HEK293 (cell line): ENCODE results near the gene METAP1D.

Experiments used
- CTCF ChIA-PET: fragments of 350-600 bp; formaldehyde crosslinking; extraction: SDS; loops from one replicate; lab custom pipeline; 2021; ENCODE audit warnings: antibody characterized with exemption; lab: Yijun Ruan, JAX
- POLR2A ChIA-PET: fragments of 300-600 bp; formaldehyde crosslinking; extraction: SDS; loops from one replicate; lab custom pipeline; 2020; ENCODE audit warnings: antibody characterized with exemption, inconsistent platforms; lab: Yijun Ruan, JAX
- H3K27ac ChIP-seq: fragments of 200-500 bp; sonication (Bioruptor generic); 2 replicates; pipeline ENCODE4 v1.5.1; 2014; ENCODE audit warnings: low read depth, low read length, control low read depth, inconsistent platforms; ENCODE audit errors: extremely low read depth
- H3K36me3 ChIP-seq, 2 experiments: fragments of 200-500 bp in 1 of 2; sonication (Bioruptor generic) in 1 of 2; 1 replicate in 1 of 2; 2 replicates in 1 of 2; pipeline ENCODE4 v1.5.1; 2014 to 2017; ENCODE audit warnings: inconsistent platforms in 2 of 2, low read length in 2 of 2; ENCODE audit not compliant: control insufficient read depth in 2 of 2, insufficient read depth in 1 of 2
- H3K4me1 ChIP-seq: fragments of 200-500 bp; sonication (Bioruptor generic); 2 replicates; pipeline ENCODE4 v1.5.1; 2014; ENCODE audit warnings: mild to moderate bottlenecking, low read length, inconsistent platforms; ENCODE audit not compliant: control insufficient read depth, insufficient read depth
- H3K4me3 ChIP-seq: 2 replicates; pipeline ENCODE4 v1.5.1; 2011; ENCODE audit warnings: low read depth, mild to moderate bottlenecking, control low read depth, low read length, moderate library complexity
- H3K9me3 ChIP-seq: fragments of 200-500 bp; sonication (Bioruptor generic); 2 replicates; pipeline ENCODE4 v1.5.1; 2014; ENCODE audit warnings: low read depth, low read length, inconsistent platforms; ENCODE audit not compliant: control insufficient read depth, insufficient read depth
- BCL11A ChIP-seq: fragments of 450-650 bp; formaldehyde crosslinking; IDR thresholded peaks from 2 replicates; pipeline ENCODE4 v1.5.1; 2016; ENCODE audit warnings: low read depth, missing biosample characterization, missing genetic modification characterization
- BCL11B ChIP-seq: fragments of 450-650 bp; formaldehyde crosslinking; IDR thresholded peaks from 2 replicates; pipeline ENCODE4 v1.5.1; 2016; ENCODE audit warnings: low read depth, missing biosample characterization, missing genetic modification characterization
- FEZF1 ChIP-seq: fragments of 450-650 bp; formaldehyde crosslinking; IDR thresholded peaks from 2 replicates; pipeline ENCODE4 v1.5.1; 2016; ENCODE audit warnings: missing biosample characterization, missing genetic modification characterization
- HOXA7 ChIP-seq: sonication (generic); formaldehyde crosslinking; IDR thresholded peaks from 2 replicates; pipeline ENCODE4 v1.8.1; 2022; ENCODE audit warnings: missing genetic modification reagents, borderline replicate concordance
- KLF1 ChIP-seq: fragments of 450-650 bp; formaldehyde crosslinking; IDR thresholded peaks from 2 replicates; pipeline ENCODE4 v1.5.1; 2016; ENCODE audit warnings: missing biosample characterization, missing genetic modification characterization
- OSR2 ChIP-seq: fragments of 450-650 bp; formaldehyde crosslinking; IDR thresholded peaks from 2 replicates; pipeline ENCODE4 v1.5.1; 2016; ENCODE audit warnings: missing biosample characterization, missing genetic modification characterization
- PRDM4 ChIP-seq: fragments of 450-650 bp; formaldehyde crosslinking; IDR thresholded peaks from 2 replicates; pipeline ENCODE4 v1.5.1; 2017; ENCODE audit warnings: missing biosample characterization, missing genetic modification characterization
- SALL2 ChIP-seq: fragments of 450-650 bp; formaldehyde crosslinking; IDR thresholded peaks from 2 replicates; pipeline ENCODE4 v1.5.0; 2017; ENCODE audit warnings: missing biosample characterization, mild to moderate bottlenecking, missing genetic modification characterization, borderline replicate concordance
- SCRT1 ChIP-seq: fragments of 450-650 bp; formaldehyde crosslinking; IDR thresholded peaks from 2 replicates; pipeline ENCODE4 v1.5.1; 2016; ENCODE audit warnings: missing biosample characterization, missing genetic modification characterization, borderline replicate concordance
- SP2 ChIP-seq: fragments of 450-650 bp; formaldehyde crosslinking; IDR thresholded peaks from 2 replicates; pipeline ENCODE4 v1.5.1; 2016; ENCODE audit warnings: missing biosample characterization, missing genetic modification characterization
- ZBTB1 ChIP-seq: fragments of 450-650 bp; formaldehyde crosslinking; IDR thresholded peaks from 2 replicates; pipeline ENCODE4 v1.5.1; 2016; ENCODE audit warnings: missing biosample characterization, missing genetic modification characterization
- ZBTB8A ChIP-seq: fragments of 450-650 bp; formaldehyde crosslinking; IDR thresholded peaks from 2 replicates; pipeline ENCODE4 v1.5.1; 2016; ENCODE audit warnings: missing biosample characterization, missing genetic modification characterization
- ZNF133 ChIP-seq: fragments of 450-650 bp; formaldehyde crosslinking; IDR thresholded peaks from 2 replicates; pipeline ENCODE4 v1.5.1; 2016; ENCODE audit warnings: missing biosample characterization, missing genetic modification characterization
- ZNF169 ChIP-seq: fragments of 450-650 bp; formaldehyde crosslinking; IDR thresholded peaks from 2 replicates; pipeline ENCODE4 v1.5.1; 2016; ENCODE audit warnings: missing biosample characterization, missing genetic modification characterization
- ZNF18 ChIP-seq: fragments of 450-650 bp; formaldehyde crosslinking; IDR thresholded peaks from 2 replicates; pipeline ENCODE4 v1.5.1; 2016; ENCODE audit warnings: missing biosample characterization, missing genetic modification characterization
- ZNF202 ChIP-seq: fragments of 450-650 bp; formaldehyde crosslinking; IDR thresholded peaks from 2 replicates; pipeline ENCODE4 v1.5.1; 2016; ENCODE audit warnings: missing biosample characterization, missing genetic modification characterization, borderline replicate concordance
- ZNF211 ChIP-seq: fragments of 450-650 bp; formaldehyde crosslinking; IDR thresholded peaks from 2 replicates; pipeline ENCODE4 v1.5.1; 2016; ENCODE audit warnings: low read depth, missing biosample characterization, missing genetic modification characterization
- ZNF274 ChIP-seq, 2 experiments: fragments of 200-500 bp in 1 of 2; fragments of 450-650 bp in 1 of 2; sonication (Bioruptor generic) in 1 of 2; formaldehyde crosslinking in 1 of 2; IDR thresholded peaks; 2 replicates each; pipeline versions ENCODE4 v1.5.1 to v1.6.1; 2014 to 2016; ENCODE audit warnings: borderline replicate concordance in 1 of 2, inconsistent platforms in 1 of 2, low read length in 1 of 2, missing biosample characterization in 1 of 2, missing genetic modification characterization in 1 of 2
- ZNF354C ChIP-seq: fragments of 450-650 bp; formaldehyde crosslinking; IDR thresholded peaks from 2 replicates; pipeline ENCODE4 v1.5.1; 2016; ENCODE audit warnings: missing biosample characterization, missing genetic modification characterization, low read depth, borderline replicate concordance
- ZNF521 ChIP-seq: fragments of 450-650 bp; formaldehyde crosslinking; IDR thresholded peaks from 2 replicates; pipeline ENCODE4 v1.5.1; 2017; ENCODE audit warnings: missing biosample characterization, mild to moderate bottlenecking, missing genetic modification characterization
- ZNF544 ChIP-seq: fragments of 450-650 bp; formaldehyde crosslinking; IDR thresholded peaks from 2 replicates; pipeline ENCODE4 v1.5.0; 2017; ENCODE audit warnings: missing biosample characterization, missing genetic modification characterization
- ZNF660 ChIP-seq: fragments of 450-650 bp; IDR thresholded peaks from 2 replicates; pipeline ENCODE4 v1.5.1; 2018; ENCODE audit warnings: missing biosample characterization, mild to moderate bottlenecking, missing genetic modification characterization
- ZNF701 ChIP-seq: fragments of 450-650 bp; formaldehyde crosslinking; IDR thresholded peaks from 2 replicates; pipeline ENCODE4 v1.5.1; 2016; ENCODE audit warnings: missing biosample characterization, missing genetic modification characterization
- ZNF843 ChIP-seq: fragments of 450-650 bp; formaldehyde crosslinking; IDR thresholded peaks from 2 replicates; pipeline ENCODE4 v1.5.1; 2016; ENCODE audit warnings: missing biosample characterization, missing genetic modification characterization
- TF ChIP-seq, protein P1 (sequence below): fragments of 450-650 bp; formaldehyde crosslinking; IDR thresholded peaks from 2 replicates; pipeline ENCODE4 v1.5.1; 2017; ENCODE audit warnings: missing biosample characterization, missing genetic modification characterization
- TF ChIP-seq, protein P2 (sequence below): fragments of 450-650 bp; formaldehyde crosslinking; IDR thresholded peaks from 2 replicates; pipeline ENCODE4 v1.5.1; 2016; ENCODE audit warnings: missing biosample characterization, missing genetic modification characterization
- TF ChIP-seq, protein P3 (sequence below): fragments of 450-650 bp; formaldehyde crosslinking; IDR thresholded peaks from 2 replicates; pipeline ENCODE4 v1.5.1; 2017; ENCODE audit warnings: missing biosample characterization, missing genetic modification characterization

METAP1D gene

GRCh38 chr2:171964308-171964707 lies 35.4 kb upstream of the METAP1D start:
- POLR2A ChIA-PET: no interaction called here
- TF ChIP-seq PRDM4 (peak; percentile 63; the same call in 1 of the 2 replicates), ZNF18 (tag by site-specific recombination) (0 out of 2 replicates have a peak, but pooled peaks have one; percentile 48), SP2 (no peak), FEZF1 (peak; percentile 56; the same call in 1 of the 2 replicates), ZNF521 (tag by site-specific recombination) (no peak), SALL2 (no peak), OSR2 (peak; percentile 79), ZNF843 (tag by site-specific recombination) (peak; percentile 43; the same call in 1 of the 2 replicates), SCRT1 (tag by site-specific recombination) (peak; percentile 47; the same call in 1 of the 2 replicates), BCL11B (tag by site-specific recombination) (0 out of 2 replicates have a peak, but pooled peaks have one; percentile 32)
- TF ChIP-seq, protein P1, sequence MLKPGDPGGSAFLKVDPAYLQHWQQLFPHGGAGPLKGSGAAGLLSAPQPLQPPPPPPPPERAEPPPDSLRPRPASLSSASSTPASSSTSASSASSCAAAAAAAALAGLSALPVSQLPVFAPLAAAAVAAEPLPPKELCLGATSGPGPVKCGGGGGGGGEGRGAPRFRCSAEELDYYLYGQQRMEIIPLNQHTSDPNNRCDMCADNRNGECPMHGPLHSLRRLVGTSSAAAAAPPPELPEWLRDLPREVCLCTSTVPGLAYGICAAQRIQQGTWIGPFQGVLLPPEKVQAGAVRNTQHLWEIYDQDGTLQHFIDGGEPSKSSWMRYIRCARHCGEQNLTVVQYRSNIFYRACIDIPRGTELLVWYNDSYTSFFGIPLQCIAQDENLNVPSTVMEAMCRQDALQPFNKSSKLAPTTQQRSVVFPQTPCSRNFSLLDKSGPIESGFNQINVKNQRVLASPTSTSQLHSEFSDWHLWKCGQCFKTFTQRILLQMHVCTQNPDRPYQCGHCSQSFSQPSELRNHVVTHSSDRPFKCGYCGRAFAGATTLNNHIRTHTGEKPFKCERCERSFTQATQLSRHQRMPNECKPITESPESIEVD (tag by site-specific recombination): peak; percentile 92
- TF ChIP-seq, protein P2, sequence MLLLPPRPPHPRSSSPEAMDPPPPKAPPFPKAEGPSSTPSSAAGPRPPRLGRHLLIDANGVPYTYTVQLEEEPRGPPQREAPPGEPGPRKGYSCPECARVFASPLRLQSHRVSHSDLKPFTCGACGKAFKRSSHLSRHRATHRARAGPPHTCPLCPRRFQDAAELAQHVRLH (tag by site-specific recombination): peak; percentile 55; the same call in 1 of the 2 replicates
- Histone ChIP-seq H3K9me3 (no peaks in the 10 kb centered on the region), H3K27ac (no peak overlapping the region), H3K4me1 (peaks cover 10% of the 10 kb centered on the region), H3K36me3 (peaks cover 0 to 30% of the 10 kb centered on the region in 2 experiments), H3K4me3 (no peak overlapping the region)
- CTCF ChIA-PET: no interaction called here

- no peak overlapping the region for H3K4me3 ChIP-seq
- no peak overlapping the region for H3K27ac ChIP-seq
- peaks cover 0 to 39% of the 10 kb centered on the region in 2 experiments for H3K36me3 ChIP-seq
- no peaks in the 10 kb centered on the region for H3K9me3 ChIP-seq
- ChIA-PET POLR2A (no interaction called here), CTCF (no interaction called here)
- peaks cover 10% of the 10 kb centered on the region for H3K4me1 ChIP-seq
- no peak for TF ChIP-seq BCL11A (tag by site-specific recombination)
- TF ChIP-seq ZNF274 (IDR thresholded peaks at IDR 0.05; ENCODE audit: low read length): no peak
- TF ChIP-seq ZNF274 (tag by site-specific recombination; IDR thresholded peaks at IDR 0.05; ENCODE audit: borderline replicate concordance): no peak
- TF ChIP-seq ZBTB1 (tag by site-specific recombination): no peak
- no peak for TF ChIP-seq ZNF701 (tag by site-specific recombination)
- TF ChIP-seq ZNF211 (tag by site-specific recombination): no peak
- no peak for TF ChIP-seq ZBTB8A (tag by site-specific recombination)
- TF ChIP-seq ZNF354C (tag by site-specific recombination): no peak
- TF ChIP-seq ZNF133 (tag by site-specific recombination): no peak
- no peak for TF ChIP-seq KLF1 (tag by site-specific recombination)
- no peak for TF ChIP-seq HOXA7 (CRISPR knock-in tag)
- no peak for TF ChIP-seq ZNF660 (tag by site-specific recombination)
- TF ChIP-seq ZNF202 (tag by site-specific recombination): no peak
- no peak for TF ChIP-seq ZNF544
- no peak for TF ChIP-seq ZNF169 (tag by site-specific recombination)
- TF ChIP-seq, protein P3, sequence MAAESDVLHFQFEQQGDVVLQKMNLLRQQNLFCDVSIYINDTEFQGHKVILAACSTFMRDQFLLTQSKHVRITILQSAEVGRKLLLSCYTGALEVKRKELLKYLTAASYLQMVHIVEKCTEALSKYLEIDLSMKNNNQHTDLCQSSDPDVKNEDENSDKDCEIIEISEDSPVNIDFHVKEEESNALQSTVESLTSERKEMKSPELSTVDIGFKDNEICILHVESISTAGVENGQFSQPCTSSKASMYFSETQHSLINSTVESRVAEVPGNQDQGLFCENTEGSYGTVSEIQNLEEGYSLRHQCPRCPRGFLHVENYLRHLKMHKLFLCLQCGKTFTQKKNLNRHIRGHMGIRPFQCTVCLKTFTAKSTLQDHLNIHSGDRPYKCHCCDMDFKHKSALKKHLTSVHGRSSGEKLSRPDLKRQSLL: no peak
- TF ChIP-seq, all 188 proteins: peak for 0
Observed at GRCh38 chr2:171965238-171965637, 34.5 kb upstream of the METAP1D start.
